Non-pigmented ciliary epithelial cell (primary cell): ENCODE data around the gene MSH6.

Experiments used
- DNase-seq: peaks from one replicate; pipeline ENCODE4 v3.0.0-alpha.2; 2010; ENCODE audit warnings: low read depth

MSH6 gene

DNA sequence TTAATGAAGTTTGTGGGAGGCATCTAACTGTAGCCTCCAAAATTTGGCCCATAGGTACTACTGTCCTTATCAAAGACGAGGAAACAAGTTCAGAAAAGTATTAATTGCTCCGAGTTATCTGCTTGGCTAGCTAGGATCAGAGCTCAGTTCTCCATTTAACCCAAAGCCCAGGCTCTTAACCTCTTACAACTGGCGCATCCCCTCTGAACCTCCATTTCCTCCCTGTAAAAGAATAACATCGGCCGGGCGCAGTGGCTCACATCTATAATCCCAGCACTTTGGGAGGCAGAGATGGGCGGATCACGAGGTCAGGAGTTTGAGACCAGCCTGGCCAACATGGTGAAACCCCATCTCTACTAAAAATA lies 3.5 kb upstream of the MSH6 start:
- DNase-seq = no peak

DNA sequence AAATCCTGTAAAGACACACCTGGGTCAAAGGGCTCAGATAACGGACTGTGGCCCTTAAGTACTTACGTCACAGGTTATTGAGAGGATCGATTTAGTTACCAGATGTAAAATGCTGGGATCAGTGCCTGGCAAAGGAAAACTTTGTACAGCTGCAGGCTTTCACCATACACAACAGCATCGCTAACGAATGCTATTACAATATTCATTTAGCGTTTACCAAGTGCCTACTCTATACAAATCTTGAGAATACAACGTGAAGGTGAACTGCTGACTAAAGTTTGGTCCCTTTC lies 619 bp upstream of the MSH6 start:
- DNase-seq = no peak

DNA sequence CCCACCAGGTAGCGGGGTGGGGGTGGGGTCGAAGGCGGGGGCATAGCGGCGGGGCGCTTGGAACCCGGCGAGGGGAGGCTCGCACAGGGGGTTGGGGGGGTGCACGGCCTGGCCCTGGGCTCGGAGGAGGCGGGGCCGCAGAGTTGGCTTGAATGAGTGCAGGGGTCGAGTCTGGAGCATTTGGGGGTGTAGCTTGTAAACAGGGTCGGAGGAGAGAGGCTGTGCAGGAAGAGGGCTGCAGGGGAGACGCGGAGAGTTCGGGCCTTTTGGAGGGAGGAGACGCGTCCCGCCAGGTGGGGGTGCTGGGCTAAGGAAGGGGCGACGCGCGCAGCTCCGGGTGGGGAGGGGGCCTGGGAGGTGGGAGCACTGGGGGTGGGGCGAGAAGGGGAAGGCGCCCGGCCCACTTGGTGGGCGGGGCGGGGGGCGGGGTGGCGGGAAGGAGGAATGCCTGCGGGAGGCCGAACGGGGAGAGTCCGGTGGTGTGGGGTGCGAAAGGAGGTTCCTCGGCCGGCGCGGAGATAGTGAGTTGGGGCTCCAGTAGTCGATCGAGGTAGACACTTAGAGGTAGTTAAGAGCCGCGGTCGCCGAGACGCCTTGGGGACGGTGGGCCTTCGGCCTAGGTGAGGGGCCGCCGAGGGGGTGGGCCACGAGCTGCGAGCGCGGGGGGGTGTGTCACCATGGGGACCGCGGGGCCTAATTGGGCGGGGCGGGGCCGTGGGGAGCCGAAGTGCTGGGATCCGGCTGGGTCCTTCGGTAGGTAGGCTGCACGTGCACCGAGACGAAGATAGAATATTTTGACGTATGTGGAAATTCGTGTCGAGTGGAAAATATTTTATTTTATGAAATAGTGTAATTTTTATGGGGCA lies 774 bp downstream of the MSH6 start:
- DNase-seq = no peak

DNA sequence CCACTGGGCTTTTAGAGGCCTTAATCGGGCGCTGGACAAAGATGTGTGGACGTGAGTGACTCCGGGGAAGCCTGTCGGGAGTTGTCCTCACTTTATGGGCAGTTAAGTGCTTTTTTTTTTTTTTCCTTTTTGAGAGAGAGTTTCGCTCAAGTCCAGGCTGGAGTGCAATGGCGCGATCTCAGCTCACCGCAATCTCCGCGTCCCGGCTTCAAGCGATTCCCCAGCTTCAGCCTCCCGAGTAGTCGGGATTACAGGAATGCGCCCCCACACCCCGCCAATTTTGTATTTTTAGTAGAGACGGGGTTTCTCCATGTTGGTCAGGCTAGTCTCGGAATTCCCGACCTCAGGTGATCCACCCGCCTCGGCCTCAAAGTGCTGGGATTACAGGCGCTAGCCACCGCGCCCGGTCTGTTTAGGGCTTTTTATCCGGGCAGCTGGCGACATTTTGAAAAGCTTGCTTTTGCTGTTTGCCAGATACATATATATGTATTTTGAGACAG lies 1.5 kb downstream of the MSH6 start:
- DNase-seq = no peak

DNA sequence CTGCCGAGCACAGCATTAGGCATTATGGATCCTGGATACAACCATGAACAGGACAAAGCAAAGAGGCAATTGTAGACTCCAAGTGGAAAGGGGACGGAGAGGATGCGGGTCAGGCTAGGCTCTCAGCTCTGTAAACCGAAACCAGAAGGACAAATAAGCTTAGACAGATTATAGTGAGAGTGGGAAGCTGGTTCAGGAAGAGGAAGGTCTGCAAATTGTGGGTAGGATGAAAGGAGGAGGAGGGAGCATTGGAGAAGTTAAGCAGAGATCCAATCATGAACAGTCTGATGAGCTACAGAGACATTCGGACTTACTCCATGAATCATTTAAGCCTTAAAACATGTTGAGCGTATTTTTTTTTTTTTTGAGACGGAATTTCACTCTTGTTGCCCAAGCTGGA lies 3.0 kb downstream of the MSH6 start:
- DNase-seq = no peak

DNA sequence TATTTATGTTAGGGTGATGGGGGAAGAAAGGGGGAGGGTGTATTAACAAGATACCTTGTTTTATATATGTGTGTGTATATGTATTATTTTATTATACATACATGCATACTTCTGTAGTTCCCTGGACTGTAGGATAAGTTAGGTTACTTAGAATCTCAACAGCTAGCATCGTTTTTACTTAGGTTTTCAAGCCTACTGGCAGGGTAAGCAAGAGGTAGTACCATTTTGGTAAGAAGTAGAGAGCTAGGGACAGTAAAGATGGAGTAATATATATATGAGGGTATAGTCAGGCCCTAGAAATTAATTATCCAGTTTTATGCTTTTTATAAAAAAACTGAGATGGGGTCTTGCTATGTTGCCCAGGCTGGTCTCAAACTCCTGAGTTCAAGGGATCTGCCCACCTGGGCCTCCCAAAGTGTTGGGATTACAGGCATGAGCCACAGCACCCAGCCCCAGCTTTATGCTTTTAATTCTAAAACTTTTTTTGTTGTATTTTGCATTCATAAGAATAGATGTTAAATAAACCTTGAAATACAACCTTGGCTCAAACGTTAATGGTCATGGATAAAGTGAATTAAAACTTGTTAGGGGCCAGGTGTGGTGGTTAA lies 13.2 kb downstream of the MSH6 start:
- DNase-seq = no peak

DNA sequence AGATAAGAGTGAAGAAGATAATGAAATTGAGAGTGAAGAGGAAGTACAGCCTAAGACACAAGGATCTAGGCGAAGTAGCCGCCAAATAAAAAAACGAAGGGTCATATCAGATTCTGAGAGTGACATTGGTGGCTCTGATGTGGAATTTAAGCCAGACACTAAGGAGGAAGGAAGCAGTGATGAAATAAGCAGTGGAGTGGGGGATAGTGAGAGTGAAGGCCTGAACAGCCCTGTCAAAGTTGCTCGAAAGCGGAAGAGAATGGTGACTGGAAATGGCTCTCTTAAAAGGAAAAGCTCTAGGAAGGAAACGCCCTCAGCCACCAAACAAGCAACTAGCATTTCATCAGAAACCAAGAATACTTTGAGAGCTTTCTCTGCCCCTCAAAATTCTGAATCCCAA lies 15.7 kb downstream of the MSH6 start:
- DNase-seq = no peak

DNA sequence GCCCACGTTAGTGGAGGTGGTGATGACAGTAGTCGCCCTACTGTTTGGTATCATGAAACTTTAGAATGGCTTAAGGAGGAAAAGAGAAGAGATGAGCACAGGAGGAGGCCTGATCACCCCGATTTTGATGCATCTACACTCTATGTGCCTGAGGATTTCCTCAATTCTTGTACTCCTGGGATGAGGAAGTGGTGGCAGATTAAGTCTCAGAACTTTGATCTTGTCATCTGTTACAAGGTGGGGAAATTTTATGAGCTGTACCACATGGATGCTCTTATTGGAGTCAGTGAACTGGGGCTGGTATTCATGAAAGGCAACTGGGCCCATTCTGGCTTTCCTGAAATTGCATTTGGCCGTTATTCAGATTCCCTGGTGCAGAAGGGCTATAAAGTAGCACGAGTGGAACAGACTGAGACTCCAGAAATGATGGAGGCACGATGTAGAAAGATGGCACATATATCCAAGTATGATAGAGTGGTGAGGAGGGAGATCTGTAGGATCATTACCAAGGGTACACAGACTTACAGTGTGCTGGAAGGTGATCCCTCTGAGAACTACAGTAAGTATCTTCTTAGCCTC lies 16.2 kb downstream of the MSH6 start:
- no peak for DNase-seq

DNA sequence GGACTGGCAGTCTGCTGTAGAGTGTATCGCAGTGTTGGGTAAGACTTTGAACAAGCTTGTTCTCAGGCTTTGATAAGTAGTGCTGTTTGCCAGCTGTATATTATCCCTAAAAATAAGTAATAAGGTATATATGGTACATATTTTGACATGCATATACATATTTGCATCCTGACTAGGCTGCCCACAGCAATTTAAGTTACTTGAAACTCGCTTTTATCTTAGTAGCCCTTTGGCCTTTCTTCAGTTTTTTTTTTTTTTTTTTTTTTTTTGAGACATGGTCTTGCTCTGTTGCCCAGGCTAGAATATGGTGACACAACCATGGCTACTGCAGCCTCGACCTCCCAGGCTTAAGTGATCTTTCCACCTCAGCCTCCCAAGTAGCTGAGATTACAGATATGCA lies 18.2 kb downstream of the MSH6 start:
- no peak for DNase-seq

DNA sequence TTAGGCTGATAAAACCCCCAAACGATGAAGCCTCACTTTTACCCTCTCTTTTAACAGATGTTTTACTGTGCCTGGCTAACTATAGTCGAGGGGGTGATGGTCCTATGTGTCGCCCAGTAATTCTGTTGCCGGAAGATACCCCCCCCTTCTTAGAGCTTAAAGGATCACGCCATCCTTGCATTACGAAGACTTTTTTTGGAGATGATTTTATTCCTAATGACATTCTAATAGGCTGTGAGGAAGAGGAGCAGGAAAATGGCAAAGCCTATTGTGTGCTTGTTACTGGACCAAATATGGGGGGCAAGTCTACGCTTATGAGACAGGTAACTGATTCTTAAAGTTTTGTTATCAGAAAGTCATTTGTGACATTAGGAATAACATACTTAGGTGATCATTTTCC lies 20.4 kb downstream of the MSH6 start:
- no peak for DNase-seq

DNA sequence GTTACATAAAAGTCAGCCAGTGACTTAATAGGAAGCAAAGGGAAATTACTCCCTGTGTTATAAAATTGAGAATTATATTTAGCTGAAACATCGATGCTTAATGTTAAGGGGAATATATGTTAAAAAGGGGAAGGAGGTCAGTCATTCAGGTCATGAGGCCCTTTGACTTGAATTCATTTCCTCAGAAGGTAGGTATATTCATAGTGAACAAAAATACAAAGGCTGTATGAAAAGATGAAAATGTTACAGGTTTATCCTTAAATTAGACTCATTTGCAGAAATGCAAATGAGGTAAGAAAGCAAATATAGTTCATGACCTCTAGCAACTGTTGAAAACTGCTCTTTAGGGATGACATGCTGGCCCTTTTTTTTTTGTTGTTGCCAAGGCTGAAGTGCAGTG lies 20.8 kb downstream of the MSH6 start:
- no peak for DNase-seq

DNA sequence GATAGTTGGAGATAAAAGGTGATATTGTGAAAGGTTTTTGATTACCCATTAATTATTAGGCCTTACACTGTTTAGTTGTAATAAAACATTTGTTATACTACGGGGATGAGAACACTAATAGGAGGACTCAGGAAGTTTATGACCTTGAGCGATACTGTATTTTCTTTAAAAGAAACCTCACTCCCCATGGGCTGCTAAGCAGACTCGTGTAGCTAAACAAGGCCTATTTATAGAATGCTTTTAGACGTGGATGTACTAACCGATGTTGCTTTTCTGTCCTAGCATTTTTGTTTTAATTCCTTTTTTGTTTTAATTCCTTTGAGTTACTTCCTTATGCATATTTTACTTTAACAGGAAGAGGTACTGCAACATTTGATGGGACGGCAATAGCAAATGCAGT lies 22.9 kb downstream of the MSH6 start:
- no peak for DNase-seq

DNA sequence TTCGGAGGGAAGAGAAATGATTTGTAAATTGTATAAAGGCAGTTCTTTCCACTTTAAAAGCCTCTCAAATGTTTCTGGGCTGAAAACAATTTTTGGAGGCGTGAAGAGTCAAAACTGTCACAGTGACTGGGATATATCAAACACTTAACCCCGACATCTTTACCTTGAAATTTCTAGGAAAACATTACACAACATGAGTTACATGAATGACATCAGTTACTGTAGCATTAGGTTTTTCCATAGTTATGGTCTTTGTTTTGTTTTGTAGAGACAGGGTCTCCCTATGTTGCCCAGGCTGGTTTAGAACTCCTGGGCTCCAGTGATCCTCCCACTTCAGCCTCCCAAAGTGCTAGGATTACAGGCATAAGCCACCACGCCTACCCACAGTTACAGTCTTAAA lies 25.7 kb downstream of the MSH6 start:
- no peak for DNase-seq

DNA sequence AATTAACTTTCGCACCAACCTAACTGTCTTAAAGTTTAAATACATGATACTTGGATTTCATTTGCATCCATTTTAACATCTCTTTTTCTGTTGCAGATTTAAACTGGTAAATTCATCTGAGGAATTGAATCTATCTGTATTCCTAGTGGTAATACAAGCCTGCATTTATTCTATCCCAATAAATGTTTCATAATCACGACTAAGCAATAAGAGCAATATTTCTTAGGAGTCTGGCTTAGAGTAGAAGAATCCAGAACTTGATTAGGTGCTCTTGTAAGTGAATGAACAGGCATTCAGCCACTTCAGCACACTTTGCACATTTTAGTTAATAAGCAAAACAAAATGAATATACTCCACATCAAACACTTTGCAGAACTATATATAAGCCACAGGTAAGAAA lies 27.0 kb downstream of the MSH6 start:
- DNase-seq = no peak

DNA sequence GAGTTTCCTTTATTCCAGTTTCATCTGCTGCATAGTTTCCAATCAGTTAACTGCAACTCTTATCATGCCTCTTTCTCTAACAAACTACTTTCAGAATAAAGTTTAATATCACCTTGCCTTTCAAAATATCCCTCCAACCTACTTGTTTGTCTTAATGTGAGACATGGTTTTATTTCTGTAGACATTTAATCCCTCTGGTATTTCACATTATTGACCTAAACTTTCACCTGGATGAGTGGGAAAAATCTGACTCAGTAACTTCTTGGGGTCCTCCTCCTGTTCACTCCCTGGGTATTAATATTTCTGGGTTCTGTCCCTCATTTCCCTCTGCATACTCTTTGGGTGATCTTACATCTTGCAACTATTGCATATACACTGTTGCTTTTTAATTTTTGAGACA lies 27.9 kb downstream of the MSH6 start:
- no peak for DNase-seq

DNA sequence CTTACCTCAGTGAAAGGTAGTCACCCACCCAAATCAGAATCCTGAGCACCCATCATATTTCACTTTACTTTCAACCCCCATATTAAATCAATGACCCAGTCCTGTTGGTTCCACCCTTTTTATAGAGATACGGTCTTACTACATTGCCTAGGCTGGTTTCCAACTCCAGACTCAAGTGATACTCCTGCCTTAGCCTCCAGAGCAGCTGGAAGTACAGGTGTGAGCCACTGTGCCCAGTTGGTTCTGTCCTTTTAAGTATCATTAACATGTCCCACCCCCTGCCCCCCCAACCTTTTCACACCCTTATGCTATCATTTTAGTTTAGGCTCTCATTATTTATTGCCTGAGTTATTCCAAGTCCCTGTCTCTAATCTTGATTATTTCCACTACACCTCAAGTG lies 28.7 kb downstream of the MSH6 start:
- no peak for DNase-seq

DNA sequence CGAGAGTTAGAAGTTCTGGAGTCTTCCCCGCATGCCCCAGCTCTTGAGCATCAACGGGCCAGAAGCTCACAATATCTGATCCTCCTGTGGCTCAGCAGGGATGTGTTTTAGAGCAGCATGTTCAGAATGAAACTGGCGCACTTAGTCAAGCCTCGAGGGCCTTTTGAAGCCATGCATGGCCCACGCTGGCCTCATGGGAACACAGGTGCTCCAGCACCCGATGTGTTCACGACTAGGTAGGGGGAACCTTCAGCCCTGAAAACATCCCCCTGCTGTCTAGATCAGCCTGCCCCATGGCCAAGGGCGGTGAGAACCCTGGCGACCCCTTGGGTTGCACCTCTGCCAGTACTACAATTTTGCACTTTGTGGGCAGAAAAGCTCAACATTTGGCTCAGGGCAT lies 32.8 kb downstream of the MSH6 start:
- DNase-seq = no peak

DNA sequence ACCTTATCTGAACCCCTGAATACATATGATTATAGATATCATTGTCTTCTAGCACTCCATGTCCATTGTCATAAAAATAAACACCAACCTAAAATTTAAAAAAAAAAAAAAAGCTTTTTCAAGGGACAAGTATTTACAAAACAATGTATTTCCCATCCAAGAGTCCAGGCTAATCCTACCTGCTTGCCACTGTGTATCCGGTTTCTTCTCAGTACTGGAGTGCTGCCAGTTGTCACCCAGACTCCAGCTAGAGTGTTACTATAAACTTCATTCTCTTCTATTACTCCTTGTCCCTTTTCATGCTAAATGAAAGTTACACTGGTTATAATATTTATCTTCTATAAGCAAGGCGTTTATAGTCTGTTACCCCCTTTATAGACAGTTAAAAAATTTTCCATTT lies 35.8 kb downstream of the MSH6 start:
- DNase-seq = no peak

DNA sequence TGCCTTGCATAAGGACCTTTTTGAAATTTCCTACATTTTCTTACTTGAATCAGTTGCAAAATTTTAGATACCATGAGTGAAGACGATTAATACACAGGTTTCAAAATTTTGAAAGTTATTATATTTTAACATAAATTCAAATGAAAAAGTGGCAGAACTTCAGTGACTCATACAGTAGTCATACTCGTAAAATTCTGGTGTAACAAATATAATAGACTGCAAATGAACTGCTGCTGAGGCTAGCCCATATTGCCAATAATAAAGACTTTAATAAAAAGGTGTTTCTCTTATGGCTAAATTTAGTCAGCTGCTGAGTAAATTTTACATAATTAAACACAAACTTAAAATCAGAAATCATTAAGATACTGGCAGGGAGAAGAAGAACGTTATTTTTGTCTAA lies 36.9 kb downstream of the MSH6 start:
- DNase-seq = no peak

DNA sequence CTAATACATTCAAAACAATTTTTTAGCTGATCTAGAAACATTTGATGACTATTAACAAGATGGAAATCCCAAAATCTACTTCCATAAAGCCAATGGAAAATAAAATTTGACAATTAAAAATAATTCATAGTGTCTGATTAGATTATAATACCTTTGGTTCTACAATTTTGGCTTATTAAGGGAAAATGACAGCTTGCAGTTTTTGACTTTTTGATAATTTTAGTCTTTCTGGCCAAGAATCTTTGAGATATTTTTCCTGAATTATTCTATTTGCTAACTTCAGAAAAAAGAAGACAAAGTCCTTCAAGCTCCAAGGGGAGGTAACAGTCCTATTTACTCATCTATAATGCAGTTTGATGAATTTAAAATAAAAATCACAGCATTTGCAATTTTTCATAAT lies 39.6 kb downstream of the MSH6 start:
- DNase-seq = no peak

DNA sequence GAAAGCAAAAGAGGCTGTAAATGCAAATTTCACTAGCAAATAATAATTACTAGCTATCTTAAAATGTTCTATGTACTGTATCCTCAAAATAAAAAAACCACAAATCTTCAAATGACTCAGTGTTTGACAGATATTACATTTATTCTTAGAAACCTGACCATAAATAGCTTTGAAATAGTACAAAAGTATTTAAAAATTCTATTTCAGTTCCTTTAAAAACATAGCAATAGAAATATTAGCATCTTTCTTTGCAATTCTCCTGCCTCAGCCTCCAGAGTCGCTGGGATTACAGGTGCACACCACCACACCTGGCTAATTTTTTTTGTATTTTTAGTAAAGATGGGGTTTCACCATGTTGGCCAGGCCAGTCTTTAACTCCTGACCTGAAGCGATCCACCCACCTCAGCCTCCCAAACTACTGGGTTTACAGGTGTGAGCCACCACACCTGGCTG lies 50.6 kb downstream of the MSH6 start:
- no peak for DNase-seq

DNA sequence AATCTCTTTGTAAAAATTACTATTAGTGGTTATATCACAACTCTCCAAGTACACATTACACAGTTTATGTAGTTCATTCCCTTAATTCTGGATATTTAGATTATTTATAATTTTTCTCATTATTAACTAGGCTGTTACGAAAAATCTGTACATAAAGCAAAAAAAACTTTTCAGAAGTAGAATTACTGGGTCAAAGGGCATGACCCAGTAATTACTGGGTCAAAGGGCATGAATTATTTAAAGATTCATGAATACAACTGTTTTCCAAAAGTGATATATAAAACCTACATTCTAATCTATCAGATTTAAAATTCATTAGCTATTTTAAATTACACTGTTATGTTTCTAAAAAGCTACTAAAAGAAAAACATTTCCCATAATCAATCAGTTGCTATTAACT lies 55.3 kb downstream of the MSH6 start:
- no peak for DNase-seq

DNA sequence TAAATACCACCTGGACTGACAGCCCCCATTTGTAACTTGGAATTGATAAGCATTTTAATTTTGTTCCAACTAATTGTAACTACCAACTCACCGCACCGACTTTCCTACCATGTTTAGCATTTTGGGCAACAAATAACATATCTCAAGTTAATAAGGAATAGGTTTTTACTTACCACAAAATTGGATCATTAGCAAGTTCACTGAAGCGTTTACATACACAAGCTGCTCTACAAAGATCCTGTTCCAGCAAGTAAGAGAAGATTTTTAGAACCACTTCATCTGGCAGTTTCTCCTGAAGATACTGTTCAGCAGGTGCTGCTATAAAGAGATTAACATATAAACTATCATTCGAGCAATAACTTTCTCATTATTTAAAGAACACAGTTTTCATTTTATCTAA lies 55.7 kb downstream of the MSH6 start:
- no peak for DNase-seq

DNA sequence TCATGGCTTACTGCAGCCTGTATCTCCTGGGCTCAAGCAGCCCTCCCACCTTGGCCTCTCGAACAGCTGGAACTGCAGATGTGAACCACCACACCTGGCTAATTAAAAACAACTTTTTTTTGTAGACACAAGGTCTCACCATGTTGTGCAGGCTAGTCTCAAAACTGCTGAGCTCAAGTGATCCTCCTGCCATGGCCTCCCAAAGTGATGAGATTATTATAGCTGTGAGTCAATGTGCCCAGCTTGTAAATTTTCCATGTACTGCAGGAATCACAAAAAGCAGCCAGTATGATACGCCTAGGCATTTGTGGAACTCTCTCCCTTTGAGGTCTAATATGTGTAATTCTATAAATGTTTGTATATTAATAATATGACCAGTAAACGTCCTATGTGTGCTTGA lies 59.9 kb downstream of the MSH6 start:
- DNase-seq = no peak
